ENCODE data around the gene GNPDA1.

The GNPDA1 gene

DNA sequence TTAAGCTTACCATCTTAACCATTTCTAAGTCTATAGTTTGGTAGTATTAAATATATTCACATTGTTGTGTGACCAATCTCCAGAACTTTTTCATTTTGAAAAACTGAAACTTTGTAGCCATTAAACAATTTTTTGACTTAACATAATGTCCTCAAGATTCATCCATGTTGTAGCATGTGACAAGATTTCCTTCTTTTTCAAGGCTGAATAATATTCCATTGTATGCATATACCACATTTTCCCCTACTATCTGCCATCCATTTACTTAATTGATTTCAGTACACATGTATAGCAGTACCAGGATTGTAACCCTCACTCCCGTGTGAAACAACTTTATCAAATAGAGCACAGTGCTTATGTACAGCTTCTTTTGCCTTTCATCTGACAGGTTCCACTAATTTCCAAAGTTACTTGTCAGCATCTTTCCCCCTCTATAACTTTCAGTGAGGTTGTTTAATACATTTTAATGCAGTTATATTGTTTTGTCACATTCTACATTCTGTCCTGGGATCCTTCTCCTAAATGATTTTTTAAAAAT is 7.4 kb upstream of the GNPDA1 start:
- no peak for DNase-seq

DNA sequence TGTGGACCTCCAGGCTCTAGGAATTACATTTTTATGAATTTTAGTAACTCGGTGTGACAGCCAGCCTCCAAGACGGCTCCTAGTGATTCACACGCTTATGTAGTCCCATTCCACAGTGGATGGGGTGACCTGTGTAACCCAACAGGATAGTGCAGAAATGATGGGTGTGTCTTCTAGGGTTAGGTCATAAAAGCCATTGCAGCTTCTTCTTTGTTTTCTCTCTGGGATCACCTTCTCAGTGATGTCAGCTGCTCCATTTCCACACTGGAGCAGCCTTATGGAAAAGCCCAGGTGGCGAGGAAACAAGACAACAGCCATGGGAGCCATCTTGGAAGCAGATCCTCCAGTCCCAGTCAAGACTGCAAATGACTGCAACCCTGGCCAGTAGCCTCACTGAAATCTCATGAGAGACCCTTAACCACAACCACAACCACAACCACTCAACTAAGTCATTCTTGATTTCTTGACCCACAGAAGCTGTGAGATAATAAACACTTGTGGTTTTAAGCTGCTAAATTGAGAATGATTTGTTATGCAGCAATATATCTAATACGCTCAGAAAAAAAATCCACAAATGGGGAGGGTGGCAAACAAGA is 5.1 kb upstream of the GNPDA1 start:
- DNase-seq: no peak

DNA sequence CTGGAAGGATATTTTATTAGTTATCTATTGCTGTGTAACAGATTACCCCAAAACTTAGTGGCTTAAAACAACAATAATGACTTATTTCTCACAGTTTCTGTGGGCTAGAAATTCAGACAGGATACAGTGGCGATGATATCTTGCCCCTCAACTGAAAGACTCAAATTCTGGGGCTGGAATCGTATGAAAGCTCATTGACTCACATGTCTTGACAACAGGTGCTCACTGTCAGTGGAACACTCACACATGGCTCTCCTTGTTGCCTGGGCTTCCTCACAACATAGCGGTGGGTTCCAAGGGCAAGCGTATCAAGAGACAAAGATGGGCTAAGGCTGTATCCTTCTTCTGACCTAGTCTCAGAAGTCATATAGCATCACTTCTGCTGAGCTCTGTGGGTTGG is 3.7 kb upstream of the GNPDA1 start:
- DNase-seq: no peak

DNA sequence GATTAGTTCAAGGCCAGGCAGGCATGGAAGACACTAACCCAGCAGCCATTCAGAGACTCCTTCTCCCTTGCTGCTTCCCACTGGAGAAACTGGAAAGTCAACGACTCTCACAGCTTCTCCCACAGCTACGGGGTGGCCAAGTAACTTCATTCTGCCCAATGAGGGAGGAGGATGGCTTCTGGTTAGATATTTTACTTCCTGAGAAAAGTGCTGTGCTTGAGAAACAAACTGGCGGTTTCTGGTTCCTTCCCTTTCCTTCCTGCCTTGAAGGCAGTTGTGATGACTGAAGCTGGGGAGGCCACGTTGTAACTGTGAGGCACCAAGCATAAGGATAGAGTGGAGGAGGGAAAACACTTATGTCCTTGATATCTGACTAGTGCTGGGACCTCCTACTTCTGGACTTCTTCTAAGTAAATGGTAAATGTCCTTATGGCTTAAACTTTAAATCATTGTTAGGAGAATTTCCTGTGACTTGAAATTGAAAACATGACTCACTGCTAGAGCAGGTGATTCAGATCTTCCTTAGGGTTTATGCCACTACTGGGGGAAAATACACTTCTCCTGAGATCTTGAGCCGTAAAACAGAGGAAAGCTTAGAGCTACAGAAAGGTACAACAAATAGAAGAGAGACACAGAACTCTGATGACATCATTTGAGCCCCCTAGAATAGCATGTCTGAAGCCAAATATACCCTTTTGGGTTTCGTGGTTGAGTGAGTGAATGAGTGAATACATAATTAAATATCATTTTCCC is 3.1 kb upstream of the GNPDA1 start:
- DNase-seq: peak; percentile 92 to 94

DNA sequence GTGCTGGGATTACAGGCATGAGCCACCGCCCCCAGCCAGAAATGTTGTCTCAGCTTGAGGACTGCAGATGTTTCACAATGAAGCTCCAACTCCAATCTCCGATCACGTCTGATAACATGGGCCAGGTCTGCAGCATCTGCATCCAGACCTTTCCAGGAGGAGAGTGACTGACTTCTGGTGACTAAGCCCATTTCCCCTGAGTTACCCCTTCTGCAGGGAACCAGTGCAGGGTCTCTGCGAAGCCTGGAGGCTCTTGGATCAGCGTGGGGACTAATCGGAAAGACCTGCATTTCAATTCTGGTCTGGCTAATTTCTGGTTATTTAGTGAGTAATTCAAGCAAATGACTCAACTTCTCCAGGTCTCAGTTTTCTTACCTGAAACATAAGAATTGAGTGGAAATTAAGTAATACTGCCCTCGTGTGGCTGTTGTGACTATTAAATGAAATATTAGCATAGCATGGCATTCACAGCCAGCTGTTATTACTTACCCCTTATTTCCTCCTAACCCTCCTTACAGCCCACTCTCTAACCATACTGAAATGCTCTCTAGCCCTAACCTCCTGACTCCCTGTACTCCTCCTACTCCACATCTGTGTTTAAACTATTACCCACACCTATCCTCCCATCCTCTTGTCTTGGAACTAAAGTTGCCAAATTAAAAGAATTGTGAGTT is 2.2 kb upstream of the GNPDA1 start:
- DNase-seq: peak; percentile 72 to 76

DNA sequence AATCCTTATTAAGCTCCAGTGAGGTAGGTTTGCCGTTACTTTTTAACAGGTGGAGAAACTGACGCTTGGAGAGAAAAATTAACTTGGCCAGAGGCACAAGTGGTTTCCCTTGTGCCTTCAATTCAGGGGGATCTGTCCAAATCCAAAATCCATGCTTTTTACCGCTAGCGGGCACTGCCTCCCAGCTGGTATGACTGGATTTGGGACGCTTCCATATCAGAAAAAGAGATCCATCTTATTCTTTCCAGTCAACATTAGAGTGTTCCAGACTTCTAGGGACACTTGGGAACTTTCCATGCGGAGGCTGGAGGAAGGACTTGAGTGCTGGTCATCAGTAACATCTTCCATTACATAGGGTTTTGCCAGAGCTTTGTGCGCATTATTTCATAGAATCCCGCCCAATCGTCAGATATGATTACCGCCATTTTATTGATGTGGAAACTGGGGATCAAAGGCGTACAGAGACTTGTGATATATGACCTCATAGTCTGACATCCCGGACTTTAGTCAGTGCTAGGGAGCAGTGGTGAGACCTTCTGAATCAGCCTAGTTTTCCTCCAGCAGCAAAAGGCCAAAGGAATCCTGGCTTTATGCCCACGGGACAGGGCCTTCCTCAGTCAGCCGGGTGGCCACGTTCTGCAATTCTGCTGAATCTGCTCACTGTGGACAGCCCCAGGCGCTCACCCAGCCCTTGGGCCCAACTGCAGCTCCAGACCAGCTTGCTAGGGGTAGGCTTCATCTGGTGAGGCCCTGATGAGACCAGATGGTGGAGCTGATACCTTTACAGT is 1.1 kb upstream of the GNPDA1 start:
- no peak for DNase-seq

DNA sequence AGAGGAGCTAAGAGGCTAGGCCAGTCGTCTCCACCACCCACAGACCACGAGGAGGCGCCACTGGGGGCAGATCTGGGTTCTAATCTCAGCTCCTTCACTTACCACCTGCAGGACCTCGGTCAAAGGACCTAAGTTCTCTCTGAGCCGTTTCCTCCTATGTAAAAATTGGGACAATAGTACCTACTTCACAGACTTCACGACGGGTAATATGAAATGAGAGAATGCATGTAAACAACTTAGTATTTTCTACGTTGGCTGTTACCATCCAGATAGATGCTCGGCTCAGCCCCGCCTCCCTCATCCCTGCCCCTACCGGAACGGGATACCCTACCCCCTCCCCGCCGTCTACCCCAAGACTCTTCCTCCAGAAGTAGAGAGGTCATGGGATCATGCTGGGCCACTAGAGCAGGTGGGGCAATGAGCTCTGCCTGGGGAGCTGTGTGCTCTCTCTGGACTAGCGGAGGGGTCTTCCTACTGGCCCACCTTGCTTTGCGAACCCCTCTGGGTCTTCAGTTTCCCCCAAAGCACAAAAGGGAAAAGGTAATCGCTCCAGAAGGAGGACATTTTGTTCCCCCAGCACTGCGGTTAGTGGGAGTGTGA is 541 bp downstream of the GNPDA1 start:
- peak; percentile 23 to 32 for DNase-seq

DNA sequence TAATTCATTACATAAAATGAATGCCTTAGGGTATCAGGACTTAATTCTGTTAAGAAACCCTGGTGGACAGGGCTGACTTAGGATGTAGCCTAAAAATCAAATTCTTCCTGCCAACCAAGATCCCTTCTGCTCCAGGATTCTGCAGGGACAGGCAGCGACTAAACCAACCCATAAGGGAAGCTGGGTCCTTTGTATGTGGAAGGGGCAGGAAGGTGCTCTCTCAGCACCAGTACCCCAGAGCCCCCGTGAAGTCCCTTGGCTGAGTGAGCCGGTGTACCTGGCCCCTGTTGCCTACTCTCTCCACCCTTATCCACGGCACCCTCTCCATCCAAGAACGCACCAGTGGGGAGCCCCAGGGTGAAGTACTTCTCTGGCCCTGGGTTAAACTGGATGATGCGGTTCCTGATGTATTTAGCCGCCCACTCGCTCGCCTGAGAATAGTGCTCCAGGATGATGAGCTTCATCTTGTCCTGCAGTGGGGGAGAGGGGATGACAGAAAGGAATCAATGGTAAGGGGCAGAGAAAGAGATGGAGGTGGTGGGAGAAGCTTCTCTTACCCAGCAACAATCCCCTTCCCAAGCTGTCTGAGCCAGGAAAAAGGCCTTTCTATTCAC is 1.1 kb downstream of the GNPDA1 start:
- DNase-seq: no peak

DNA sequence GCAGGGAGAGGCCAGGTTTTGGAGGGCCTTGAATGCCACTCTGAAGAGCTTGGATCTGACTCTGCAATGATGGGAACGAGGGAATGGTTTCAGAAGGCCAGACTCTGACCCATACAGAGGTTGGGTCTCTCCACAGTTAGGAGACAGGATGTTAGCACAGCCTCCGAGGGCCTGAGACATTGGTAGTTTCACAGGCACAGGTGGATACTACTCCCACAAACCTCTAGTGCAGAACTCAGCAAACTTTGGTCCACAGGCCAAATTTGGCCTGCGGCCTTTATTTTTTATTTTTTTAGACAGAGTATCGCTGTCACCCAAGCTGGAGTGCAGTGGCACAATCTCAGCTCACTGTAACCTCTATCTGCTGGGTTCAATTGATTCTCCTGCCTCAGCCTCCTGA is 2.9 kb downstream of the GNPDA1 start:
- no peak for DNase-seq

DNA sequence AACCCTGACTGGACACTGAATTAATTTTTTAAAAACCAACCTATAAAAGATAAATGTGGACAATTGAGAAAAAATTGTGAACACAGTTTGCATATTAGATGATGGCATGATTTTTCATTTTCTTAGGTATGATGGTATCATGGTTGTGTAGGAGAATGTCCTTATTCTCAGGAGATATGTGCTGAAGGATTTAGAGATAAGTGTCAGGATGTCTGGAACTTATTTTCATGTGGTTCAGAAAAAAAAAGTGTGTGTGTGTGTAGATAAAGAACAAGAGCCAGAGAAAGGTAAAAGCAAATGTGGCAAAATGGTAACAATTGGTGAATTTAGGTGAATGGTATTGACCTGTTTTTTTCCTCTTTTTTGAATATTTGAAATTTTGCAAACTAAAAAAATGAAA is 4.0 kb downstream of the GNPDA1 start:
- no peak for DNase-seq

DNA sequence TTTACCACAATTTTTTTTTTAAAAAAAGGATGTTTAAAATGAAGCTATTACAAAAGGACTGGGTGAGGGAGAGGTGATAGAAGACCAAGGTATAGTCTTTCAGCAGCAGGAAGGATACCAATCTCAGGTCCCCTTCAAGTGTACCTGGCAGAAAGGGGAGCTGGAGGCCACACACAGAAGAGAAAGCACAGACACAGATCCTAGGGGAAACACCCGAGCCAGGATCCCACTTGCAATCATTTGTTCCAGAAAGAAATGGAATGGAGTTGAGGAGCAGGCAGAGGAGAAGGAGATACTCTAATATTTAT is 5.6 kb downstream of the GNPDA1 start:
- DNase-seq: no peak

DNA sequence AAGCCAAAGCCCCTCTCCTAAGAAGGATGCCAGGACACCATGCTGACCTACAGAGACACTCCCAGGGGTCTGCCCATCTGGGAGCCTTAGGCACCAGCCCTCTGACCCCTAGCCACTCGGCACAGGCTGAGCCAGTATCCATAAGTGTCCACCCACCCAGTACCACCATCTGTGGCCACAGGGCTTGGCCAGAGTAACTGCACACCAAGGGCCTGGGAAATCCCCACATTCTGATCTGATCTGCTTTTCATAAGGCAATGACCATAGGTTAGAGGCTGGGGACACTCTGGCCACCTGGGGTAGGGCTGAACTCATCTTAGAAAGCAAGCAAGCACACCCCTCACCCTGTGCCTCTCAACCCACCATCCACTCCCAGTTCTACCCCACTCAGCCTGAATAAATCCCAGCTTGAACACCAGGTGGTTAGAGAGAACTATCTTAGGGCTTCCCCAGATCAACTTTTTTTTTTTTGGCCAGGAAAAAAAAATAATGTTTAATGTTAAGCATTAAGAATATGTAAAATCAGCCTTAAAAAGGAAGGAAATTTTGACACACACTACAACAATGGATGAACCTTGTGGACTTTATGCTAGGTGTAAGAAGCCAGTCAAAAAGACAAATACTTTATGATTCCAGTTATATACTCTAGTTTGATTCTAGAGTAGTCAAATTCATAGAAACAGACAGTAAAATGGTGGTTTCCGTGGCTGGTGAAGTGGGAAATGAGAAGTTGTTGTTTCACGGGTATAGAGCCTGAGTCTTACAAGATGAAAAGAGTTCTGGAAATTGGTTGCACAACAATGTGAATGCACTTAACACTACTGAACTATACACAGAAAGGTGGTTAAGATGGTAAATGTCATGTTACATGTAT is 6.2 kb downstream of the GNPDA1 start:
- peak; percentile 70 to 72 for DNase-seq

DNA sequence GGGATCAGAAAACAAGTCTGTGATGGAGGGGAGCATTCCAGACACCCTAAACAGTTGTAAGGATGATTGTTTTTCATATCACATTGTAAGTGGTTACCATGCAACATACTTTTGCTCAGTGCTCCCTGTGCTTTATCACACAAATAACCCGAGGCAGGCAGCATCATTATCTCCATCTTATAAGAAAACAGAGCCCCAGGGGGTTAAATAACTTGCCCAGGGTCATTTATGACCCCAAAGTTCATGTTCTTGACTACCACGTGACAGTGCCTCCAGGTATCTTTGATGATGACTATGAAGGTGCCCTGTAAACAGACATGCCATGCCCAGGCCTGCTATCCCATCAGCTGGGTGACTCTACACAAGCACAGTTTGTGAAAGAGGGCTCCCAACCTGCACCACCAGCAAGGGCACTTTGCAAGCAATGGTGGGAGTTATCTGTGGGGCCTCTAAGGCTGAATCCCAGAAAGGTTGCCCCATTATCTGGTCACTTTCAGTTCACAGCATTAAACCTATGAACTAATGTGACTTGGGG is 9.5 kb downstream of the GNPDA1 start:
- no peak for DNase-seq

DNA sequence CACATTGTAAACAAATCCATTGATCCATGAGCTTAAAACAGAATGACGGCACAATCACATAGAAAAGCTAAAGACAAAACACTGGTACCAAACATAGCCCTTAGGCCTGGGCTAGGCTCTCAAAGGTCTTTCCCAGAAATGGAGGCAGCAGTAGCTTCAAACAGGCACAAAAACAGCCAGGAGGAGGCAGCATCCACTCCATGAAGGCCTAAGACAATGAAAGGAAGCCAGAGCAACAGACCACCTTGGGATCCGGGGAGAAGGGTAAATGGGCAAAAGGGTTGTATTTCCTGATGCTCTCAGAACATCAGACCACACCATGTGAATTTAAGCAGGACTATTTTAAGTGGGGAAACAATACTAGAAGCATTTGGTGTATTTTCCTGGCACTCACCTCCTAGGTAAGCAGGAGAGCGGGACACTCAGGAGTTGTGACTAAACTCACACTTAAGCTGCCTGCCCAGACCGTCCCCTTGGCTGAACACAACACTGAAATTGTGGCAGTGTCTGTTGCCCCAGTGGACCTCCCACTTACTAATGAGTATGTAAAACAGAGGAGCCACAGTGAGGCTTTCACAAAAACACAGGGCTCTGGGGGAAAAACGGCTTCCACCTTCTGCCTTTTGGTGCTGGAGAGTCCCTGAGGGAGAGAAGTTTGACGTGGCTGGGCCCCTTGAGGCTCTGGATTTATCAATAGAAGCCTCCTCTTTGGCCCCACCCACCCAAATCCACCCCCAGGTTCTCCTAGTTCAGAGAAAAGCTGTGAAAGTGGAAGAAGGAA is 11.9 kb downstream of the GNPDA1 start:
- peak; percentile 11 to 25 for DNase-seq

DNA sequence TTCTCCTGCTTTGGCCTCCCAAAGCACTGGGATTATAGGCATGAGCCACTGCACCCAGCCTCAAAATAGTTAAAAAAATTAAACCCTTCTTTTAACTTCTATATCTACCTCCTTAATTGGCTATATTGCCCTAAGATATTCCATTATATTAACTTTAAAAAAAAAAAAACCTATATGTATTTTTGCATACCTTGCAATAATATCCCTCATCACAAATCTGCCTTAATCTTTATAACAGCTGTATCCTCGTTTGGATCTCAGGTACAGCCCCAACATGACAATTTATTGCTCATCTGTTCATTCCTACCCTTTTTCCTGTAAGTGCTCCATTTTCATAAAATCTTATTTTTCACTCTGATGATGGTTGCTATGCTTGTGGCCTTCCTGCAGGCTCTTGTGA is 12.7 kb downstream of the GNPDA1 start:
- no peak for DNase-seq

DNA sequence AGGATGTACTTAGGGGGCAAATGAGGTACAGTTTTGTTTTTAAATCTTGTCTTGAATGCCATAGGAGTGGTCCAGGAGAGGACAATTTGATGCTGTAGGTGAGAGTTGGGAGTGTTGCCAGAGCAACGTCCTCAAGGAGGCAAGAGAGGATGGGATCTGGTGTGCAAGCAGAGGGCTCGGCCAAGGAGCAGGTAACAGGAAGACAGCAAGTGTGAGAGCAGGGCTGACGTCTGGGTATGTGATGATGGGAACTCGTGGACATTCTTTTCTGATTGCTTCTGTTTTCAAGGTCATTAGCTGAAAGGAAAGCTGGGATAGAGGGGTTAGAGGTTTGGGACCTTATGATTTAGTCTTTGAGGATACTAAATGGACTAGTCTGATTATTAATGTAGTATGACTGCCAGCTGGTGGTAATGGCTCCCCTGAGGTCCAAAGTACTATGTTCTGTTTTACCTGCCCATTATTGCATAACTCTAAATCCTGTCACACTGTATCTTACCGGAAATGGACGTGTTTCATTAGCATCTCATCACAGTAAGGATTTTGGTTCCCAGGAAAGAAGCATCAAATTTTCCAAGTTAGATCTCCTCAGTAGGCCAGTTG is 15.4 kb downstream of the GNPDA1 start:
- no peak for DNase-seq

DNA sequence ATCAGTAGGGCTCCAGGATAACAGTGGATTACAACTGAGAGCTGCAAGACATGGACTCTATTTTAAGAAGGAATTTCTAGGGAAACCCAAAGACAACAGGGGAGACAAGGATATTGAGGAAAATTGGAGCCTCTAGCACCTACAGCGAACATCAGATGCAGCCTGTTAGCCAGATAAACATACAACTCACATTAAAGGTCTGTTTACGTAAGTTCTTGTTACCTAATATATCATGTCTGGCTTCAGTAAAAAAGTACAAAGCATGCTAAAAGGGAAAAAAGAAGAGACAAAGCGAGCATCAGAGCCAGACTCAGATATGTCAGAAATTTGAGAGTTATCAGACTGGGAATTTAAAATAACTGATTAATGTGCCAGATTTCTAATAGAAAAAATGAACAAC is 17.2 kb downstream of the GNPDA1 start:
- no peak for DNase-seq

DNA sequence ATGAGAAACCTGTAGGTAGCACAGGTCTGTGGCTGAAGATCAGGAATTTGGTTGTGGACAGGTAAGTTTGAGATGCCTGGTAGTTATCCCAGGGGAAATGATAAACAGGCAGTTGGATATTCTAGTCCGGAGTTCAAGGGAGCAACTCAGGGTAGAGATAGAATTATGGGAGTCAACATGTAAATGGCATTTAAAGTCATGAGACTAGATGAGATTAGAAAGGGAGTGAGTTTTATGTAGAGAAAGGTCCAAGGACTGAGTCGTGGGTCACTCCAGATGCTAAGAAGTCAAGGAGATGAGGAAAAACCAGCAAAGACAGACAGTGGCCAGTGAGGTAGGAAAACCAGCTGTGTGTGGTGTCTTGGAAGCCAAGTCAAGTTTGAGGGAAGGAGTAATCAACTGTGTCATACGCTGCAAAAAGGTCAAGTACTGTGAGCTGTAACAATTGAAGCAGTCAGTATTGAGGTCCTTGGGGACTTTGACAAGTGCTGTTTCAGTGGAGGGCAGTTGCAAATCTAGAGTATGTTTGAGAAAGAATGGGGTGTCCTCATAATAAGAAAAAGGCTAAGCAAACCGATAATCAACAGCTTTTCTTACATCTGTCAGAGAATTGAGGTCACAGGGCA is 18.2 kb downstream of the GNPDA1 start:
- no peak for DNase-seq

DNA sequence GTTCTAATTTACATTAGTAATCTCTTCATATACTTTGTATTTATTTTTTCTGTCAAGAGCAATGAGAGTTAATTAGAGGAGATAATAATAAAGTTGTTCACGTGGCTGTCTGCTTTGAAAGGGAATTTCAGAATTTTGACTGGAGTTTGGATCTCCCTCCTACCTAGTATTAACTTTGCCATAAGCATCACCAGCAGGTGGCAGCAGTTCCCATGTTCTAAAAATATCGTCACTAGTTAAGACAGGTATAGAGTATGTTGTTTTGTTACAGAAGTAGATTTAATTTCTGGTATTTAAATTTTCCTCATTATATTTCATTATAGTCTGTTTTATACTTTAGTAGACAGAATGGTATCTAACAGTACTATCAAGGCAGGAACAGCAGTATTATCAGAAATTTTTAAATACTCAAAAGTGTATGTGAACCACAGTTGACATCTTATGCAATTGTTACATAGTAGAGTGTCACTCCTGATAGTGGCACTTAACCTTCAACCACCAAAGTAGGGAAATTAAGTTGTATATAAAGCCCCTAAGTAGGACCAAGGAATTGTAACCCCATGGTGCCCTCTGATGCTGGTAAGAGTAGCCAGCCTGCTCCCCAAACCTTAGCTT is 20.4 kb downstream of the GNPDA1 start:
- peak; percentile 46 to 55 for DNase-seq
